ENCODE results near the gene OSBPL5.

OSBPL5 gene

DNA sequence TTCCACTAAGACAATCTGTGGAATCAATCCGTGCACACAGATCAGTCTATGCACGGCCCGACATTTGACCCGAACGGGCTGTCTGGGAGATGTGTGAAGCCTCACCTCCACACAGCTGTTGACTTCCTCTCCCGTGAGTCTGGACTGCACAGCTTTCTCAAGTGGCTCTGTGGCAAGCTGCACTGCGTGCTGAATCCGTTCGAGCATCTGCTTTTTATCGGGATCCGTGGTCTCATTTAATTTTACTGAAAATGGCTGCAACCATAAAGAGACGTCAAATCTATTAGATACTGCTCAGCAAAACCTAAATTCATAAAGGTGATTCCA is 127.2 kb downstream of the OSBPL5 start:
- CTCF ChIA-PET = interaction anchor here (1.0 to 5.5 kb wide), 16 partner anchors 8 to 108 kb away, joined by 3 to 59 read pairs (median 4); no protein-coding TSS in a partner anchor
- H3K4me3 Mint-ChIP-seq = no peak overlapping the region

More for the DNA sequence above, 127.2 kb downstream of the OSBPL5 start:
- DNase-seq = no peak
- Mint-ChIP-seq H3K36me3 (peaks cover 63% of the 10 kb centered on the region), H3K9me3 (no peaks in the 10 kb centered on the region), H3K4me1 (peaks cover 31% of the 10 kb centered on the region), H3K27ac (peak overlapping the region; percentile 42), H3K27me3 (no peaks in the 10 kb centered on the region)

Measured in activated naive CD4-positive, alpha-beta T cell treated with anti-CD3 and anti-CD28 coated beads, Interleukin-2, amount 10 ng/mL, durations not matched to agents 7 days and 5 days (primary cell).